Endothelial cell of umbilical vein (primary cell): ENCODE data around the gene LSR. TPM values are rescaled to one million over a fixed set of nuclear protein-coding genes. Genes with fewer than 3 reads are reported as not detected.

Experiments used
- polyA plus RNA-seq, 4 experiments: library from polyadenylated mRNA; depleted of rRNA in 3 of 4; stranded (reverse) in 3 of 4; unstranded in 1 of 4; fragments of >200 nt; gene quantifications; 2 replicates each; pipeline versions ENCODE4 v1.2.1 to v1.2.3, GENCODE V29; 2011 to 2012; ENCODE audit warnings: missing spikeins in 1 of 4
- total RNA-seq: library from RNA; stranded (reverse); gene quantifications from 2 replicates; pipeline ENCODE4 v1.2.3, GENCODE V29; 2021

Gene LSR
- total and polyA plus RNA-seq, 2 donors (not counting 3 experiments of a cell fraction or from before 2014, with no cell fraction given), result 0.76 to 1.0 TPM

Other genes starting within 250 kb of the LSR start
- 130 and 139 TPM in 2 replicates for gene GRAMD1A, start 248.7 kb upstream of the LSR start, total RNA-seq
- 127 and 162 TPM in 2 replicates for gene GRAMD1A, start 248.7 kb upstream of the LSR start, polyA plus RNA-seq
- 14.2 and 15.8 TPM in 2 replicates for gene SCN1B, start 218.5 kb upstream of the LSR start, total RNA-seq
- gene SCN1B, start 218.5 kb upstream of the LSR start, polyA plus RNA-seq, result 11.2 and 14.0 TPM in 2 replicates
- 0.23 TPM in 1 of 2 replicates, not detected in the other for gene HPN, start 207.3 kb upstream of the LSR start, total RNA-seq
- gene HPN, start 207.3 kb upstream of the LSR start, polyA plus RNA-seq, result 0.05 and 0.10 TPM in 2 replicates
- not detected in 2 replicates for gene FXYD3, start 133.2 kb upstream of the LSR start, total RNA-seq
- not detected in 2 replicates for gene FXYD3, start 133.2 kb upstream of the LSR start, polyA plus RNA-seq
- not detected in 2 replicates for gene LGI4, start 113.9 kb upstream of the LSR start, total RNA-seq
- gene LGI4, start 113.9 kb upstream of the LSR start, polyA plus RNA-seq, result not detected in 2 replicates
- gene FXYD1, start 110.2 kb upstream of the LSR start, total RNA-seq, result not detected in 2 replicates
- gene FXYD1, start 110.2 kb upstream of the LSR start, polyA plus RNA-seq, result not detected in 2 replicates
- gene FXYD7, start 105.7 kb upstream of the LSR start, total RNA-seq, result not detected in 2 replicates
- 0.40 TPM in 1 of 2 replicates, not detected in the other for gene FXYD7, start 105.7 kb upstream of the LSR start, polyA plus RNA-seq
- 219 and 223 TPM in 2 replicates for gene FXYD5, start 94.3 kb upstream of the LSR start, total RNA-seq
- 290 and 387 TPM in 2 replicates for gene FXYD5, start 94.3 kb upstream of the LSR start, polyA plus RNA-seq
- gene FAM187B, start 20.3 kb upstream of the LSR start, total RNA-seq, result not detected in 2 replicates
- not detected in 2 replicates for gene FAM187B, start 20.3 kb upstream of the LSR start, polyA plus RNA-seq
- gene USF2, start 20.0 kb downstream of the LSR start, total RNA-seq, result 76.8 and 85.8 TPM in 2 replicates
- 75.0 and 80.5 TPM in 2 replicates for gene USF2, start 20.0 kb downstream of the LSR start, polyA plus RNA-seq
- 0.15 TPM in 1 of 2 replicates, not detected in the other for gene HAMP, start 33.5 kb downstream of the LSR start, total RNA-seq
- not detected in 2 replicates for gene HAMP, start 33.5 kb downstream of the LSR start, polyA plus RNA-seq
- not detected in 2 replicates for gene MAG, start 43.2 kb downstream of the LSR start, total RNA-seq
- gene MAG, start 43.2 kb downstream of the LSR start, polyA plus RNA-seq, result not detected in 2 replicates
- gene CD22, start 80.2 kb downstream of the LSR start, total RNA-seq, result not detected in 2 replicates
- not detected in 2 replicates for gene CD22, start 80.2 kb downstream of the LSR start, polyA plus RNA-seq
- not detected in 2 replicates for gene FFAR1, start 98.9 kb downstream of the LSR start, total RNA-seq
- gene FFAR1, start 98.9 kb downstream of the LSR start, polyA plus RNA-seq, result not detected in 2 replicates
- gene FFAR3, start 109.5 kb downstream of the LSR start, total RNA-seq, result not detected in 2 replicates
- gene FFAR3, start 109.5 kb downstream of the LSR start, polyA plus RNA-seq, result not detected in 2 replicates
- gene GPR42, start 122.1 kb downstream of the LSR start, total RNA-seq, result not detected in 2 replicates
- not detected in 2 replicates for gene GPR42, start 122.1 kb downstream of the LSR start, polyA plus RNA-seq
- gene FFAR2, start 199.3 kb downstream of the LSR start, total RNA-seq, result not detected in 2 replicates
- not detected in 2 replicates for gene FFAR2, start 199.3 kb downstream of the LSR start, polyA plus RNA-seq
- gene KRTDAP, start 241.5 kb downstream of the LSR start, total RNA-seq, result not detected in 2 replicates
- not detected in 2 replicates for gene KRTDAP, start 241.5 kb downstream of the LSR start, polyA plus RNA-seq